Bronchial epithelial cell (primary cell): ENCODE data around the gene SGSH. TPM values are rescaled to one million over a fixed set of nuclear protein-coding genes. Genes with fewer than 3 reads are reported as not detected.
"Not testable (repeated sequence)": the region's sequence is repeated elsewhere in the genome, so short reads cannot be mapped to it uniquely, and the experiment has no call there.

Experiments
- DNase-seq: peaks from one replicate; pipeline ENCODE4 v3.0.0-alpha.2; 2010; ENCODE audit warnings: low read depth
- FAIRE-seq: peaks from 2 replicates; lab custom pipeline; 2011; peaks lifted over from hg19 to GRCh38; lab: Jason Lieb, UNC
- H3K27me3 ChIP-seq: 2 replicates; pipeline ENCODE4 v1.5.1; 2011; ENCODE audit warnings: low read length; ENCODE audit not compliant: control insufficient read depth, insufficient read depth
- H3K36me3 ChIP-seq: 2 replicates; pipeline ENCODE4 v1.5.1; 2011; ENCODE audit warnings: low read length; ENCODE audit not compliant: control insufficient read depth, insufficient read depth
- H3K4me3 ChIP-seq: 2 replicates; pipeline ENCODE4 v1.5.1; 2011; ENCODE audit warnings: mild to moderate bottlenecking, low read depth, low read length, control low read depth
- CTCF ChIP-seq: IDR thresholded peaks from 2 replicates; pipeline ENCODE4 v1.5.1; 2011; ENCODE audit warnings: mild to moderate bottlenecking, moderate library complexity, low read length, control low read depth, inconsistent platforms; ENCODE audit not compliant: insufficient read depth, severe bottlenecking
- total RNA-seq: library from RNA; depleted of rRNA; stranded (reverse); fragments of >200 nt; gene quantifications from 2 replicates; pipeline ENCODE4 v1.2.1, GENCODE V29; 2014

Gene SGSH
- total RNA-seq, 1 donor from 2014 or later = 6.1 TPM

- H3K4me3 ChIP-seq = no peak overlapping the region
- peaks cover 3% of the 10 kb centered on the region for H3K27me3 ChIP-seq
- FAIRE-seq = no peak
- no peak for DNase-seq
- no peaks in the 10 kb centered on the region for H3K36me3 ChIP-seq
- no peak for TF ChIP-seq CTCF
Measured at GRCh38 chr17:80201446-80201845, 18.7 kb downstream of the SGSH start.

DNA sequence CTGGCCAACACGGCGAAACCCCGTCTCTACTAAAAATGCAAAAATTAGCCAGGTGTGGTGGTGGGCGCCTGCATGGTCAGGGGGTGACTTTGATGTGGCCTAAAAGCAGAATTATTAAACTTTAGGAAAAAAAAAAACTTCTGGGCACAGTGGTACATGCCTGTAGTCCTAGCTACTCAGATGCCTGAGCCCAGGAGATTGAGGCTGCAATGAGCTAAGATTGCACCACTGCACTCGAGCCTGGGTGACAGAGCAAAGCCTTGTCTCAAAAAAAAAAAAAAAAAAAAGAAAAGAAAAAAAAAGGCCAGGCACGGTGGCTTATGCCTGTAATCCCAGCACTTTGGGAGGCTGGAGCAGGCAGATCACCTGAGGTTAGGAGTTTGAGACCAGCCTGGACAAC, 20.8 kb downstream of the SGSH start:
- H3K4me3 ChIP-seq, H3K27me3 ChIP-seq, DNase-seq, H3K36me3 ChIP-seq, FAIRE-seq: not testable (repeated sequence)

DNA sequence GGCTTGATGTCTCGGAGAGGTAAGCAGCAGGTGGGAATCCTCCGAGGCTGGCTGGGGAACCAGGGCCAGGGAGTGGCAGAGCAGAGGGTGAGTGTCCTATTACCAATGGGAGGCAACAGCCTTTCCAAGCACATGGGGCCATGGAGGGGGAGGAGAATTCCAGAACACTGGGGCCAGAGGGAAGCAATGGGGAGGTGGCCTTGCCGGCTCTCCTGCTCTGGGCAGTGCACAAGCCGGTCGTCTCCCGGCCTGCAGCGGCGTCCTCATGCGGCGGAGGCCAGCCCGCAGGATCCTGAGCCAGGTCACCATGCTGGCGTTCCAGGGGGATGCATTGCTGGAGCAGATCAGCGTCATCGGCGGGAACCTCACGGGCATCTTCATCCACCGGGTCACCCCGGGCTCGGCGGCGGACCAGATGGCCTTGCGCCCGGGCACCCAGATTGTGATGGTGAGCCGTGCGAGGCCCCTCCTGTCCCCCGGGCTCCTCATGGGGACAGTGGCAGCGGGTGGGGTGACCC, 21.9 kb downstream of the SGSH start:
- no peak for DNase-seq
- Histone ChIP-seq H3K36me3 (no peaks in the 10 kb centered on the region), H3K4me3 (no peak overlapping the region), H3K27me3 (peaks cover 2% of the 10 kb centered on the region)
- TF ChIP-seq CTCF = no peak
- FAIRE-seq = no peak

DNA sequence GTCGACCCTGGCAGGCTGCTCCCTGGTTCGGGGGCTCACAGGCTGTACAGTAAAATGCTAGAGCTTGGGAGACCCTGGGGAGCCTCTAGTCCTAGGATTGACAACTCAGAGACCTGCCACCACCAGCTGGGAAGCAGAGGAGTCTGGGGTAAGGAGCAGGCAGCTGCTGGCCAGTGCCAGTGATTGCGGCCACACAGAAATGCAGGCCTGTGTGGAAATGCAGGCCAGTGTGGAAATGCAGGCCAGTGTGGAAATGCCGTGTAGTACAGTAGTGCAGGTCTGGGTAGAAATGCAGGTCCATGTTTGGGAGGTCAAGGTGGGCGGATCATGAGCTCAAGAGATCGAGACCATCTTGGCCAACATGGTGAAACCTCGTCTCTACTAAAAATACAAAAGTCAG, 23.5 kb downstream of the SGSH start:
- no peak overlapping the region for H3K4me3 ChIP-seq
- H3K27me3 ChIP-seq = peaks cover 2% of the 10 kb centered on the region
- no peak for TF ChIP-seq CTCF
- H3K36me3 ChIP-seq = no peaks in the 10 kb centered on the region
- DNase-seq = no peak
- no peak for FAIRE-seq

DNA sequence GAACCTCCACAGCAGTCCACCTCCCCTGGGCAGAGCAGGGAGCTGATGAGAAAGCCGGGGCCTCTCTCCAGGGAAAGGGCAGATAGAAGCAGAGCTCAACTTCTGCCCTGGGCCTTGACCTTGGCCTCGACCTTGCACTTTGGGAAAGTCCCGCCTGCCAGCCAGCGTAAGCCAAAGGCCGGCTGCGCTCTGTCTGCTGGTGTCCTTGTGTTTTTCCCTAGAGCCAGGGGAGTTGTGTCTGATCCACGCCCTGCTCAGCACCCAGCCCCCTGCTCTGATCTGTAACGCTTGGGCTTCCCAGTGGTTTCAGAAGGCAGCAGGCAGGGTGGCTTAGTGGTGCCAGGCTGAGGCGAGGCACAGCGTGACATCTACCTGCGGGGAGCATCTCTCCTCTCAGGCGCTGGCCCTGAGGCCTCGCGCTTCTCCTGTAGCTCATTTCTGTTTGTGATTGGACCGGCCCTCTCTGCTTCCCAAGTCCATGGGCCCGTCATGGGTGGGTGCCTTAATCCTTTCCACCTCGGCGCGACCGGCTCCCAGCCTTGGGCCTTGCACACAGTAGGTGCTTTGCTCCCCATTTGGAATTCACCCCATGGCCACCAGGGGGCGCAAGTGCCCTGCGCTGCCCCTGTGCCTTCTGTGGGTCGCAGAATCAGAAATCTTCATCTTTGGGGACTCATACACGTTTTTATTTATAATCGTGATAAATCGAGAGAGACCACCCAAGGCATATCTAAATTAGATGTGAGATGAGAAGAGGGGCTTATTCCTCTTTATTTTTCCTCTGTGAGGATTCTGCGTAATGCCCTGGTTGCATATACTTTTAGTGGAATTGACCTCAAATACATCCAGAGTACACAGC, 24.2 kb downstream of the SGSH start:
- peak; percentile 78 for TF ChIP-seq CTCF
- DNase-seq = no peak
- Histone ChIP-seq H3K36me3 (no peaks in the 10 kb centered on the region), H3K27me3 (peaks cover 2% of the 10 kb centered on the region), H3K4me3 (no peak overlapping the region)
- FAIRE-seq = no peak

- FAIRE-seq = no peak
Measured at GRCh38 chr17:80195141-80195540, 25.0 kb downstream of the SGSH start.

More at GRCh38 chr17:80195141-80195540, 25.0 kb downstream of the SGSH start:
- Histone ChIP-seq H3K36me3 (no peaks in the 10 kb centered on the region), H3K4me3 (no peak overlapping the region), H3K27me3 (peaks cover 2% of the 10 kb centered on the region)
- no peak for DNase-seq
- no peak for TF ChIP-seq CTCF
